ENCODE results near the gene RBM7. TPM values are rescaled to one million over a fixed set of nuclear protein-coding genes. Genes with fewer than 3 reads are reported as not detected.

RBM7 gene
- total RNA-seq, 2 donors from 2014 or later, result 57.8 to 59.2 TPM

DNA sequence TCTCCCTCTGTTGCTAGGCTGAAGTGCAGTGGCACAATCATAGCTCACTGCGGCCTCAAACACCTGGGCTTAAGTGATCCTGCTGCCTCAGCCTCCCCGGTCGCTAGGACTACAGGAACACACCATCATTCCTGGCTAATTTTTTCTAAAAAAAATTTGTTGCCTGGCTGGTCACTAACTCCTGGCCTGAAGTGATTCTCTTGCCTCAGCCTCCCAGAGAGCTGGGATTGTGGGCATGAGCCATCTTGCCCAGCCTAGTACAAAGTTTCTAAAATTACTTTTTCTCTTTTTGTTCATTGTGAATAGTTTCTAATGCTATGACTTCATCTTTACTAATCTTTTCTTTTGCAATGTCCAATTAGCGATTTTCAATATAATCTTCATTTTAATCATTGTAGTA lies 12.5 kb downstream of the RBM7 start:
- DNase-seq (no peak), ATAC-seq (no peak)
- peaks cover 9% of the 10 kb centered on the region for H3K36me3 Mint-ChIP-seq (ENCODE audit: low read depth)
- peaks cover 5% of the 10 kb centered on the region for H3K4me1 Mint-ChIP-seq
- H3K4me3 Mint-ChIP-seq, result no peak overlapping the region
- no peaks in the 10 kb centered on the region for H3K27me3 Mint-ChIP-seq
- H3K9me3 ChIP-seq (ENCODE audit: control insufficient read depth, low read length, poor library complexity, severe bottlenecking), result no peaks in the 10 kb centered on the region
- no peak overlapping the region for H3K27ac Mint-ChIP-seq

DNA sequence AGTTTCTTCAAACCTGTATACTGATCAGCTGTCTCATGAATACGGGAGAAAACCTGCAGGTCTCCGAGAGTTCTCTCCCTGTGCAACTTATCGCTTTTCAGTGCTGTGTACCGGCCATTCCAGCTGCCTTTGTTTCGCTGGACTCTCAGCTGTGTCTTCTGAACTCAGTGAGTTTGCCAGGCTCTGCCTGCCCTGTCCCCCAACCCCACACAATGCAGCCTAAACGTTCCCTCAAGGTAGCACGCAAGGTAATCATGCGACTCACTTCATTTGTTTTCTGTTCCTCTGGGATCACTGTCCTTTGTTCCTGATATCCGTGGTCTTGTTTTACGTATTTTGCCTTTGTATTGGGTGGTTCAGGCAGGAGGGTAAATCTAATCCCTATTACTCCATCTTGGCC lies 13.5 kb downstream of the RBM7 start:
- no peak overlapping the region for H3K27ac Mint-ChIP-seq
- no peak overlapping the region for H3K4me3 Mint-ChIP-seq
- ATAC-seq, result no peak
- H3K4me1 Mint-ChIP-seq, result peaks cover 5% of the 10 kb centered on the region
- H3K36me3 Mint-ChIP-seq (ENCODE audit: low read depth), result peaks cover 9% of the 10 kb centered on the region
- DNase-seq, result no peak
- H3K9me3 ChIP-seq (ENCODE audit: control insufficient read depth, low read length, poor library complexity, severe bottlenecking), result no peaks in the 10 kb centered on the region
- H3K27me3 Mint-ChIP-seq, result no peaks in the 10 kb centered on the region

DNA sequence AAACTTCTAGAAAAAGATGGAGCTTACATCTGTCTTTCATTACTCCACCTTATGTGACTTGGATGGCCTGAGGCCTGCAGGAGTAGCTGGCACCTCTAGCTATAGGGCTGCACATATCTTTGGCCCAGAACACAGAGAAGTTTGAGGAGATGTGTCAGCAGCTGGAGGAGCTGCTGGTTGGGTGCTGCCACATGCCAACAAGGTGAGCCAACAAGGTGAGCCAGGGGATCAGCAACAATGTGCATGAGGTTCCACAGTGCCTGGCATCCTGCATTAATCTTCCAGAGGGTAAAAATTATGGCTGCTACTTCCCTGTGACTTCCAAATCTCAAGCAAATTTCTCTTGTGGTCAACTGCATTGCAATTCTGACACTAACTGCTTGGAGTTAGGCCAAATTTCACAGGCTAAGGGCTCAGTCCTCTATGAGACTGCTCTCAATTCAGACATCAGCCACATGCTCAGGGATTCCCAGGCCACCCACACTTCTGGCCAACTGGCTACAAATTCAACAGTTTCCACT lies 16.0 kb downstream of the RBM7 start:
- ATAC-seq, result no peak
- no peak overlapping the region for H3K27ac Mint-ChIP-seq
- peaks cover 6% of the 10 kb centered on the region for H3K36me3 Mint-ChIP-seq (ENCODE audit: low read depth)
- H3K4me1 Mint-ChIP-seq, result peaks cover 5% of the 10 kb centered on the region
- no peaks in the 10 kb centered on the region for H3K27me3 Mint-ChIP-seq
- no peak overlapping the region for H3K4me3 Mint-ChIP-seq
- no peaks in the 10 kb centered on the region for H3K9me3 ChIP-seq (ENCODE audit: control insufficient read depth, low read length, poor library complexity, severe bottlenecking)
- DNase-seq, result no peak

DNA sequence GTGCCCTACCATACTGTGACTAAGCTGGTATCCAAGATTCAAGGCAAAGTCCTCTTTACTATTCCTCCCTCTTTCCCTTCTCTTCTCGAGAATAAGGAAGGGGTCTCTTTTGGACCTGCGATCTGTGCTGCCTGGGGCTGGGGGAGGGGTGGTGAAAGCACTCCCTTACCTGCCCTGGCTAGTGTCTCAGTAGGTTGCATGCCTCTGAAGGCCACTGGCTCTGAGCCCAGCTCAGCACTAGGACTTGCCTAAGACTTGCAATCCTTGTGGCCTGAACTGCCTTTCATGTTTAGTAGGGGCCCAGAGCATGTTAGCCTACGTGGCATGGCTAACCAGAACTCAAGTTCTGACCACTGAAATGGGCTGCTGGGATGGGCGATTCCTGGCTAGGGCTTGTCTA lies 25.8 kb downstream of the RBM7 start:
- DNase-seq, result no peak
- no peaks in the 10 kb centered on the region for H3K9me3 ChIP-seq (ENCODE audit: control insufficient read depth, low read length, poor library complexity, severe bottlenecking)
- ATAC-seq, result no peak
- Mint-ChIP-seq H3K27ac (no peak overlapping the region), H3K36me3 (ENCODE audit: low read depth) (peaks cover 5% of the 10 kb centered on the region), H3K4me1 (peaks cover 4% of the 10 kb centered on the region), H3K4me3 (no peak overlapping the region), H3K27me3 (no peaks in the 10 kb centered on the region)

DNA sequence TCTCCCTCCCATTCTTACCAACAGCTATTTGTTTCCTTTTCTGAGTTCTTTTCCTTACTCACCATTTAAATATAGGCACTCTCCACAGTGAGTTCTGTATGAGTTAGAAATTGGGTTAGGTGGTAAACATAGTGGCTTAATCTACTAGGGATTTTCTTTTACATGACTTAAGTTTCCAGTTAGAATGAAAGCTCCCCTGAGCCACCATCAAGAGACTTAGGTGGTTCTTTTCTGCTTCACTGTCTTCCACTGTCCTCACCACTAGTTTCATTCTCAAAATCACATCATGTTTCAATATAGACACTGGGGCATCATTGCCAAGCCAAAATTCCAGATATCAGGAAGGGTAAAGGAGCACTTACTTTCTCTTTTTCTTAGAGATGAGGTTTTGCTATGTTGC lies 29.8 kb downstream of the RBM7 start:
- Mint-ChIP-seq H3K4me3 (no peak overlapping the region), H3K27ac (no peak overlapping the region), H3K4me1 (peaks cover 2% of the 10 kb centered on the region)

DNA sequence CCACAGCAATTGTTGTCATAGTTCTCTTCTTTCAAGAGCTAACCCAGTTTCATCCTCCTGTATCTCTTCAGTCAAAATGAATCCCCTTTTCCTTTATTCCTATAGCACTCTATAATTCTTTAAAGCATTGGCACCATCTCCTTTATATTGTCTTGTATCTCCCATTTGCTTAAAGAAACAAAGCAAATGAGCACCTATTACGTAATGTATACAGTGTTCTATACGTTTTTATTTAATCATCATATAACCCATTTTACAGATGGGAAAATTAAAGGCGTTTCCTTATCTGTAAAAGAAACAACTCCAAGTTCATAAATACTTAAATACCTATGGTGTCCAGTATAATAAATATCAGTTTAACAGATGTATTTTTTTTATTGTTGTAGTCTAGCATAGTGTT lies 32.4 kb downstream of the RBM7 start:
- DNase-seq (no peak), ATAC-seq (no peak)
- peaks cover 2% of the 10 kb centered on the region for H3K4me1 Mint-ChIP-seq
- H3K36me3 Mint-ChIP-seq (ENCODE audit: low read depth), result no peaks in the 10 kb centered on the region
- no peak overlapping the region for H3K4me3 Mint-ChIP-seq
- no peaks in the 10 kb centered on the region for H3K9me3 ChIP-seq (ENCODE audit: control insufficient read depth, low read length, poor library complexity, severe bottlenecking)
- no peak overlapping the region for H3K27ac Mint-ChIP-seq
- H3K27me3 Mint-ChIP-seq, result no peaks in the 10 kb centered on the region

More for the DNA sequence above, 29.8 kb downstream of the RBM7 start:
- H3K9me3 ChIP-seq (ENCODE audit: control insufficient read depth, low read length, poor library complexity, severe bottlenecking), result no peaks in the 10 kb centered on the region
- H3K27me3 Mint-ChIP-seq, result no peaks in the 10 kb centered on the region
- DNase-seq (no peak), ATAC-seq (no peak)
- no peaks in the 10 kb centered on the region for H3K36me3 Mint-ChIP-seq (ENCODE audit: low read depth)

DNA sequence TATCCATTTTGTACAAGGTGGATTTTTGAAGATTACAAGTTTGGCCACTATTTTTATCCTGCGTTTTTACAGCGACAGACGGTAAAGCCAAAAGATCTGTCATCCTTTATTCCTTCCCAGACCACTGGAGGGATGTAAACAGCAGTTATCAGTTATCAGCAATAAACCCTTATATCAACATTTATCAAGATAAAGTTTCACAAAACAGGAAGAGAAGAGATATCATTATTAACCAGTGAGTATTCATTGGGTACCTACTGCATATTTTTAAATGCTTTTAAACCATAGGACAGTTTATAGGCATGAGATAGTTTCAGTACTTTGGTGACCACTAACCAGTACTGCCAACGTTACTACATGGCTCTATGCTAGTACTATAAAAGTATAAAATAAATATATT lies 32.9 kb downstream of the RBM7 start:
- peaks cover 2% of the 10 kb centered on the region for H3K4me1 Mint-ChIP-seq
- H3K27ac Mint-ChIP-seq, result no peak overlapping the region
- H3K4me3 Mint-ChIP-seq, result no peak overlapping the region
- DNase-seq, result no peak
- ATAC-seq, result no peak
- H3K36me3 Mint-ChIP-seq (ENCODE audit: low read depth), result no peaks in the 10 kb centered on the region
- H3K27me3 Mint-ChIP-seq, result no peaks in the 10 kb centered on the region
- no peaks in the 10 kb centered on the region for H3K9me3 ChIP-seq (ENCODE audit: control insufficient read depth, low read length, poor library complexity, severe bottlenecking)

DNA sequence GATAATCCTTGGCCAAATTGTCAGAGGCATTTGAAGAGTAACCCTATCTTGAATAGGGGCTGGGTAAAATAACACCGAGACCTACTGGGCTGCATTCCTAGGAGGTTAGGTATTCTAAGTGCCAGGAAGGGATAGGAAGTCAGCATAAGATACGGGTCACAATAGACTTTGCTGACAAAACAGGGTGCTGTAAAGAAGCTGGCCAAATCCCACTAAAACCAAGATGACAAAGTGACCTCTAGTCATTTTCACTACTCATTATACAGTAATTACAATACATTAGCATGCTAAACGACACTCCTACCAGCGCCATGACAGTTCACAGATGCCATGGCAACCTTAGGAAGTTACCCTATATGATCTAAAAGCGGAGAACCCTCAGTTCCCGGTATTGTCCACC lies 37.8 kb downstream of the RBM7 start:
- ATAC-seq (no peak), DNase-seq (no peak)
- H3K9me3 ChIP-seq (ENCODE audit: control insufficient read depth, low read length, poor library complexity, severe bottlenecking), result no peaks in the 10 kb centered on the region
- no peak overlapping the region for H3K4me3 Mint-ChIP-seq
- no peaks in the 10 kb centered on the region for H3K27me3 Mint-ChIP-seq
- peak overlapping the region; percentile 91 for H3K27ac Mint-ChIP-seq
- peaks cover 22% of the 10 kb centered on the region for H3K4me1 Mint-ChIP-seq
- H3K36me3 Mint-ChIP-seq (ENCODE audit: low read depth), result peaks cover 2% of the 10 kb centered on the region

DNA sequence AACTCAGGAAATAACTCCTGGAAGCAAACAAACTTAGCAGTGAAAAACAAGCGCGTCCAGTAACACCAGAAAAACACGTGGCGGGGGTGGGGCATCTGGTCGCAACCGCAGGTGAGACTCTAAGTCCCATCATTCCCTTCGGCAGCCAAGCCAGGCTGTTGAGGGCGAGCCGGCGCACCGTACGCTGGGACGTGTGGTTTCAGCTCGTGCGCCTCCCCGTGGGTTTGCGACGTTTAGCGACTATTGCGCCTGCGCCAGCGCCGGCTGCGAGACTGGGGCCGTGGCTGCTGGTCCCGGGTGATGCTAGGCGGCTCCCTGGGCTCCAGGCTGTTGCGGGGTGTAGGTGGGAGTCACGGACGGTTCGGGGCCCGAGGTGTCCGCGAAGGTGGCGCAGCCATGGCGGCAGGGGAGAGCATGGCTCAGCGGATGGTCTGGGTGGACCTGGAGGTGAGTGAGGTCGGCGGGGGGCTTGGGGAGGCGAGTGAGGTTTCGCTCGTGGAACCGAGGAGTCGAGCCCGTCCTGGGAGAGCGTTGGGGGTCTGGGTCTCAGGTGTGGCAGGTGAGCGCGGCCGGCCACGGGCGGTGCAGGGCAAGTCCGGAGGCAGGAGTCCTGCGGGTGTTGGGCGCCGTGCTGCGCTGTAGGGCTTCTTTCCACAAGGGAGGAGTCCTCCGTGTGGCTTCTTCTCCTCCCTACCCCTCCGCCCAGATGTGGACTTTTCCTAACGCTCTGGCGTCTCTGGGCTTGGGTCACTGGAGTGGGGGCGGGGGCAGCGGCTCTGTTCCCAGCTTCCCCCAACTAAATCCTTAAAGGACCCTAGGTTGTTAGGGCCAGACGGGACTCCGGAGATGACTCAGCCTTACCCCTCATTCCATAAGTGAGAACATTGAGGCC lies 39.0 kb downstream of the RBM7 start, which contains the start of gene REXO2:
REXO2 (plus strand) TSS at position 239 of the 892 bp plus-strand sequence; CDS start at position 301, 62 bp downstream.
- Mint-ChIP-seq H3K27ac (peak within 1 kb of the TSS; percentile 91), H3K4me1 (peaks cover 22% of the 10 kb centered on the region), H3K4me3 (peak within 1 kb of the TSS; percentile 99)

DNA sequence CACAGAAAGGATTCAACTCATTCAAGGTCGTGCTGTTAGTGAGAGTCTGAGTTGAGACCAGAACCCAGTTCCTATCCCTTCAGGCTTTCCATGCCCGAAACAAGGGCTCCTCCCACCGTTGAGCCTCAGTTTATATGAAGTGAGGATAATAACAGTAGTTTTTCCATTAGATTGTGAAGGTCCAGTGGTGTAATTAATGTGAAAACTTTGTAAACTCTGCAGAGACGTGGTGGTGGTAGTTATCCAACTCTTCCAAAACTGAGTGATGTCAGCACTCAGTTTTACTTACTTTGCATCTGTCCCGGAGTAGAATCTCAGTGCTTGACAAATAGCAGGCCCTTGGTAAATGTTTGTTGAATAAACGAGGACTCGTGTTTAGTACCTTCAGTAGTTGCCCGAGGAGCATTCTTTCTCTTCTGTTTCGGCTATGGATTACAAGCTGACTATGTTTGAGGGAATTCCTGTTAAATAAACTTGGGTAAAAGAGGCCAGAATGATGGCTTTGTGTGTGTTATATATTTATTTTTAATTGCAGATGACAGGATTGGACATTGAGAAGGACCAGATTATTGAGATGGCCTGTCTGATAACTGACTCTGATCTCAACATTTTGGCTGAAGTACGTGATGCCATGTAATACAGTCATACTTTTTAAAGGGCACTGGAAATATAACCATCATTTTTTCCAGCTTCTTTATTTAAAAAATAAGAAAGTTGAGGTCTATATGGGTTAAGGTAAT lies 39.8 kb downstream of the RBM7 start:
- ATAC-seq (no peak), DNase-seq (no peak)
- Mint-ChIP-seq H3K4me1 (peaks cover 22% of the 10 kb centered on the region), H3K27ac (peak overlapping the region; percentile 91), H3K4me3 (peak overlapping the region; percentile 99), H3K27me3 (no peaks in the 10 kb centered on the region), H3K36me3 (ENCODE audit: low read depth) (peaks cover 2% of the 10 kb centered on the region)
- no peaks in the 10 kb centered on the region for H3K9me3 ChIP-seq (ENCODE audit: control insufficient read depth, low read length, poor library complexity, severe bottlenecking)

More for the DNA sequence above, 39.0 kb downstream of the RBM7 start, which contains the start of gene REXO2:
- peak; percentile 87 to 91 (median 89) for DNase-seq
- peak; percentile 99 for ATAC-seq
- no peaks in the 10 kb centered on the region for H3K27me3 Mint-ChIP-seq
- H3K9me3 ChIP-seq (ENCODE audit: control insufficient read depth, low read length, poor library complexity, severe bottlenecking), result no peaks in the 10 kb centered on the region
- peaks cover 2% of the 10 kb centered on the region for H3K36me3 Mint-ChIP-seq (ENCODE audit: low read depth)

DNA sequence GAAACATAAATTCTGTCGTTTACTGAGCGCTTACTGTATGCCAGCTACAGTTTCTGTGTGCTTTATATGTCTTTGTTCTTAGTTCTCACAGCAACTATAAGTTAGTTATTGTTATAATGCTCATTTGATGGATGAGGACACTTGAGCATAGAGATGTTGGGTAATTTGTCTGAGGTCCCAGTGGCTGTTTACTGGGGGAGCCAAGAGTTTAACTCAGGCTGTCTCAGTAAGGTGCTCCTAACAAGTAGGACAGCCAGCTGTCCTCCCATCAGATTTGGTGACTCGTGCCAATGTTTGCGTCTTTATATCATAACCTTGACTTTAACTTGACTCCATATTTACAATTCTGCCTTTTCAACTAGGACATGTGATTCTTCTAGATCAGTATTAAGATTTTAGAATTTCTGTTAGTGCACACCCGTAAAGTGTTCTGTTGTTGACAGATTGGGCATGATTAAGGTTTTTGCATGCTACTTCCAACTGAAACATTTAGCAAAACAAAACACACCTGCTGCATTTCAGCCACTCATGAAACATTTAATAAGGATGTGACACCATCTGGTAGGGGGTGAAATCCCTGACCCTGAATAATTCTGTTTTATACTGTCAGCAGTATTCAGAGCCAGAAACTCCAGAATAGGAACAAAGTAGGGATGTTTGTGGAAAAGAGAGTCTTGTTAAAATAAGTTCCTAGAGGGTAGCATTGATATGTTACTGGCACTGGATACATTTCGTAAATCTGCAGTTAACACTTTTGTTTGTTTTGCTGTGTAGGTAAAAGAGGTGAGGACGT lies 40.7 kb downstream of the RBM7 start:
- peaks cover 22% of the 10 kb centered on the region for H3K4me1 Mint-ChIP-seq
- H3K4me3 Mint-ChIP-seq, result peak overlapping the region; percentile 39
- DNase-seq, result no peak
- ATAC-seq, result no peak
- no peaks in the 10 kb centered on the region for H3K27me3 Mint-ChIP-seq
- H3K27ac Mint-ChIP-seq, result peak overlapping the region; percentile 91
- no peaks in the 10 kb centered on the region for H3K9me3 ChIP-seq (ENCODE audit: control insufficient read depth, low read length, poor library complexity, severe bottlenecking)
- peaks cover 2% of the 10 kb centered on the region for H3K36me3 Mint-ChIP-seq (ENCODE audit: low read depth)

DNA sequence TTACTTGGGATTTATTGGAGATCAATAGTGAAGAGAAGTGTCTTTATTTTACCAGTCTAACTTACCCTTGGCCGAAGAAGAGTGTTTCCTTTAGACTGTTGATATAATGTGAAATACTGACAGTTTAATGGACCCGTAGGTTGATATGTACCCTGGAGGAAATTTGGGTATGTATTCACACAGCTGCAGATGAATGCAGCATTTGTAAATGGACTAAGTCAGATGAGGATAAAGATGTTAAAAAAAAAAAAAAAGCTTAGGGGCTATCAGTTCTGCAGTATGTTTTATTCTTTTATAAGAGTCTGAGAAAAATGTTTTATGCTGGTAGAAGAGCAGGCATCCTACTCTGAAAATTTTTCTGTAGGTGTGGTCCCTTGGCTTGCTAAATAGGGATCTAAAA lies 41.5 kb downstream of the RBM7 start:
- peaks cover 7% of the 10 kb centered on the region for H3K36me3 Mint-ChIP-seq (ENCODE audit: low read depth)
- H3K9me3 ChIP-seq (ENCODE audit: control insufficient read depth, low read length, poor library complexity, severe bottlenecking), result no peaks in the 10 kb centered on the region
- peaks cover 27% of the 10 kb centered on the region for H3K4me1 Mint-ChIP-seq
- no peak for ATAC-seq
- DNase-seq, result no peak
- H3K27ac Mint-ChIP-seq, result no peak overlapping the region
- H3K27me3 Mint-ChIP-seq, result no peaks in the 10 kb centered on the region
- no peak overlapping the region for H3K4me3 Mint-ChIP-seq

DNA sequence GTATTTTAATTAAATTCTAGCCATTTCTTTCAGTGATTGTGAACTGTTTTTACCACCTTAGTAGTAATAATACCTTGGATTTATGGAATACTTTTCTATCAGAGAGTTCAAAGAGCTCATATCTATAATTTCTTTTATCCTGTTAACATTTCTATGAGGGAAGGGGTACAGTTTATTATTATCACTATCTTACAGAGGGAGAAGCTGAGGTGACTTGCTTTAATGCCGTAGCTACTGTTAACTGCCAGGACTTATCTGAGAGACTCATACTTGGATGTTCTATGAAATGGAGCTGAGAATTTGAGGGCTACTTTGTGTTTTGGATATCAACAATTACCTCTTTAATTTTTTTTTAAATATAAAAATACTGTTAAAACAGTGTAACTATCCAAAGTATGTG lies 42.1 kb downstream of the RBM7 start:
- H3K9me3 ChIP-seq (ENCODE audit: control insufficient read depth, low read length, poor library complexity, severe bottlenecking), result no peaks in the 10 kb centered on the region
- Mint-ChIP-seq H3K4me3 (no peak overlapping the region), H3K27me3 (no peaks in the 10 kb centered on the region), H3K36me3 (ENCODE audit: low read depth) (peaks cover 11% of the 10 kb centered on the region), H3K4me1 (peaks cover 27% of the 10 kb centered on the region), H3K27ac (no peak overlapping the region)
- DNase-seq, result no peak
- ATAC-seq, result no peak

Measured in T-helper 17 cell (primary cell).